Right ventricle myocardium inferior (tissue), 1 donor: ENCODE results near the gene GARS1. TPM values are rescaled to one million over a fixed set of nuclear protein-coding genes. Genes with fewer than 3 reads are reported as not detected.
A peak's percentile ranks its signal among the peaks of the same experiment; 100 is the strongest.

ENCODE experiments used
- ATAC-seq: fragments of 200-7000 bp; cut with Tn5 transposase; one replicate; pipeline ENCODE4 v1.9.1; 2020; ENCODE audit warnings: mild to moderate bottlenecking, moderate library complexity
- DNase-seq: peaks from one replicate; pipeline ENCODE4 v3.0.0; 2021; ENCODE audit errors: missing footprints
- intact Hi-C: fragments of 100-400 bp; cut with DNase I; formaldehyde crosslinking; loops from one replicate; pipeline ENCODE4 v1.11.0; 2022
- total RNA-seq: library from RNA; stranded (reverse); fragmentation: NEBNext Ultra II Directional; extraction: Animal tissue kit (Norgen Biotek cat#: 25700); gene quantifications from one replicate; pipeline ENCODE4 v1.2.1, GENCODE V29; 2021
- donor health status: DM: no; HTN: yes; CAD: no; lungs with severe emphysema.

Gene GARS1
- total RNA-seq, 1 donor from 2014 or later: 32.3 TPM

DNA sequence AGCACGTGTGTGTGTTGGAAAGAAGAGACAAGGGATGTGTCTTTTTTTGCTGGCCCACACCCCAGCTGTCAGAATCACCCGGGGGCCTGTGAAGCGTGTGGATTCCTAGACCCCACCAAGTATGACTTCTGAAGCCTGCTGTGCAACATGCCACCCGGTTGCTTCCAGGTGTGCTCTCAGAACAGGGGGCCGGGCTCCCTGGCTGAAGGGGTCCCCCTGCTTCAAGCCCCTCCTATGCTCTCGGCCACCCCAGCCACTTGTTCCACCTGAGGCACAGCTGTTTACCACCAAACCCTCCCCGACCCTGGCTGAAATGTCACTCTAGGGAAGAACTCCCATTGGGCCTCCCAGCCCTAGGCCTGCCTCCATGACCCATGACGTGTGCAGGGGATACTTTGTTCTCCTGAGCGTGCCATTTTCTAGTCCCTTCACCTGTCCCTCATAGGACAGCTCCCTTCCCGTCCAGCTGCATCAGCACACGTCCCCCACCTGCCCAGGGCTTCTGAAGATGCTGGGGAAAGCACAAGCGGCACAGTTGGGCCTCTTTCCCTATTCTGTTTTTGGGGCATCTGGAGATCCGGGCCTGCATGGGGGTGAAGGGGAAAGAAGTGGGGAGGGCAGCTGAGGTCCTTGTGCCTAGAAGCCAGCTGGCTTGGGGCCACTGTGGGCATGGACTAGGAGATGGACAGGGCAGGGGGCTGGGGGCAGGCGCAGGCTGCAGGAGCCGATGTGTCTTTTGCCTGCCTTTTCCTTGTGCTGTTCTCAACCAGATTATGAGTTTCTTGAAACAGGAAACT lies 54.3 kb downstream of the GARS1 start:
- intact Hi-C loops: no loop called here
- no peak for ATAC-seq
- DNase-seq: no peak

DNA sequence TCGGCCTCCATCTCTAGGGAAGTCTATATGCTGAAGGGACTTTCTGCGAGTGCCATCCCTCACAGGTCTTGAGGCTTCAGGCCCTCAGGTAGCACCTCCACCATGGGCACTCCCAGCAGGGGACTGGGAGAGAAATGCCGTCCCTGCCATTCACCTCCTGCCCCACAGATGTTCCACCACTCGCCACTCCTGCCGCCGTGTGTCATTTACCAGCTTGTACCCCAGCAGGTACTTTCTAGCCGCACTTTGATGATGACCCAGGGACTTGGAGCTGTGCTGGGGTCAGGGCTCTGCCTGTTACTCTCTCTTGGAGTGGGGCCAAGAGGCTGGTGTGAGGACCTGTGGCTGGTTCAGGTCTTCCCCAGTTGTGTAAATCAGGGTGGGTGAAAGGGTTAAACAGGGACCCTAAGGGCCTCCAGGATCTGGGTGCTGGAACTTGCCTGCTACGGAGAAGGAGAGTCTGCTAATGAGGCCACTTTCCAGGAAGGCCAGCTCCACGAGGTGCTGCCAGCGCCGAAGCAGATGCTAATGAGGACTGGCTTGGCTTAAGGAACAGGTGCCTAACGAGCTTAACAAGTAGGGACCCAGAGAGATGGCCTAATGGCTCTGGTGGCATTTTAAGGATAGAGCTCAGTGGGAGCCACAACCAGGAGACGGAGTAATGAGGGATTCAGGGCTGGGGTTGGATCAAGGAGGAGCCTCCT lies 55.2 kb downstream of the GARS1 start:
- DNase-seq: no peak
- intact Hi-C loops: no loop called here
- no peak for ATAC-seq

DNA sequence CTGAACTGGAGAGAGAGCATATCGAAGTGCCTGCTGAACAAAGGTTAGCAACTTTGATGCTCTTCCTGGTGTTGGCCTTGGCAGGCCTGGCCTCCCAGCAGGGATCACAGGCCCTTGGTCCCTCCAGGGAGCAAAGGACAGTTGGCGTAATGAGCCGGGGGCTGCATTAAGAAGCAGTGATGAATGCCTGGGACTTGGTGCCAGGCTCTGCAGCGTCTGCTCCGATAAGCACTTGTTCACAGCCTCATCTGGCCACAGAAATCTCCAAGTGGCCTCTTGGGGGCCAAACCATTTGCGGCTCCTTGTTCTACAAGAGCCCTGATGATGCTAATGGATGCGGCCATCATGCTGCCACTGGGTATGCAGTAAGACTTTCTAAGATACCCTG lies 55.7 kb downstream of the GARS1 start:
- ATAC-seq (no peak), DNase-seq (no peak)
- intact Hi-C loops: no loop called here

DNA sequence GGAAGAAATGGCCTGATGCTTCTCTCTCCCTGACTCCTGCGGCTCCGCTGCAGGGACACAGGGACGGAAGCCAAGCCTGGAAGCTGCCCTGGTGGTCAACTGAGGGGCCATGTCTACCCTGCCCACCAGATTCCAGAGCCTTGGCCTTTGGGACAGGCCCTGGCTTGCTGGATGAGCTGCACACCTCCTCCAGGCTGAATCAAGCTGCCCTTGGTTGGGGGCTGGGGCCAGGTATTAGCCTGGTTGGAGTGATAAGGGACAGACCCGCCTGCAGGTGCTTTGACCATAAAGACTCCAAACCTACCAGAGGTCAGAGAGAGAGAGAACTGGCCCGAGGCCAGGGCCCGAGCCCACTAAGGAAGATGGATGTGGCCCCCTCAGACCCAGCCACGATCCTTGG lies 57.5 kb downstream of the GARS1 start:
- DNase-seq (no peak), ATAC-seq (no peak)
- intact Hi-C loops: no loop called here

DNA sequence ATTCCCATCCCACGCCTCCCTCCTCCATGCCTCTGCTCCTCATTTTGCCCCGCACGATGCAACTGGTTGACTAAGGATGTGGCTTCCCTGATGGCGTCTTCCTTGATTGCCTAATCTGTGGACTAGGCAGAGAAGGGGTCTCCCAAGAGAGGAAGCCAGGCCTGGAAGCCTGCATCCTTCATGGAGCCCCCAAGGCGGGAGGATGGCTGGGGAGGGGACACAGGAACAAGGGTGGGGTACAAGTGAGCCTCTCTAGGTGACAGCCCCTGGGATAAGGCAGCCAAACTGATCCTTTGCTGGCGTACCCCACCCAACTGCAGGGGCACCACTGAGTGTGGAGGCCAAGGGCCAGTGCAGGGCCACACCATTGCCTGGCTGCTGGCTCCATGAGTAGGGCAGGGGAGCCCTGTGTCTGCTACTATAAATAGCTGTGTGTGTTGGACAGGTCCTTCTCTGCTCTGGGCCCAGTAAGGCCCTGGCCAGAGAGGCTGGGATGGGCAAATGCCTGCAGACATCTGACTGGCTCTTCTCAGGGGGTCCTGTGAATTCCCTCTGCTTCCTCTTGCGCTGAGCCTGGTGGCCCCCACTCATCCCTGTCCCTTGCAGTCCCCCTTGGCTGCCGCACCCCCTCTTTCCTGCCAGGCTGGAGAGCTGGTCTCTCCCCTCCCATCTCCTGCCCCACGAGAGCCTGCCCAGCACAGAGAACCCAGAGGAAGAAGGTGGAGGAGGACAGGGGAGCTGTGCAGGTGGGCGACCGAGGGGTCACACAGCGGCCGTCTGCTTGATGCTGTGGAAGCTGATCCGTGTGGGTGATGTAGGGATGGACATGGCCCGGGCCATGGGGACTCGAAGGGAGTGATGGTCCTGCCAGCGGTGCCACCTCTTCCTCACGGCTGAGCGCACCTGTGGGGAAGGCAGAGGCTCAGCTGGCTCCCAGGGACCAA lies 58.3 kb downstream of the GARS1 start:
- ATAC-seq: peak; percentile 61
- no peak for DNase-seq
- intact Hi-C loops: no loop called here

DNA sequence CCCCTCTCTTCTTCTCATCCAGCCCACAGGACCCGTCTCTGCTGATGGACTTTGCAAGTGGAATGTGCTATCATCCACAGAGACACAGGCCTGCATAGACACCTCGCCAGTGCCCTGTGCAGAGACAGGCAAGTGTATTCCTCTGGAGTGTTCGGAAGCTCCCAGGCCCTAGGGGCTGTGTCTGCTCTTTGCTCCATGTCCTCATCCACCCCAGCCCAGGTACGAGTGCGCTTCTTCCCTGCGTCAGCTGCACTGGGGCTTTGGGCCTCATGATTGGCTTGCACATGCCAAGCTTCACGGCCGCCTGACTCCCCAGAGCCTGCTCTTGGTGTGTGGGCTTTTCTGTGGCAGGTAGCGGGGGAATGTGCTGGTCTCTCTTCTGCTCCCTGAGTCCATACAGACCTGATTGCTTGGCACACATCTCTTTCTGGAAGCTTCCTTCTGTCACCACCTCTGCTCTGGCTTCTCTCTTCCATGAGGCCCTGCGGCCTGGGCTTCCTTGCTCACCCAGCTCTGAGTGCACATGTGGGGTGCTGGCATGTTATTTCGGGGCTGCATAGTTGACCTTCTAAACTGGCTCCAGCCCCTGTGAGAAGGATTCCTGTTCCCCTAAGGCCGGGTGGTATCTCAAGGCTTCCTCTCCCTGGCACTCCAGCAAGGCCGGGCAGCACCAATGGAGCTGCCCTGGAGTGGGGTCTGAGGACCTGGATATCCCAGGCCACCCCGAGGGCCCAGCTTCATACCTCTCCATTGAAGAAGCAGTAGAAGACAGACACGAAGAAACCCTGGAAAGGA lies 59.8 kb downstream of the GARS1 start:
- no peak for DNase-seq
- intact Hi-C loops: no loop called here
- no peak for ATAC-seq

DNA sequence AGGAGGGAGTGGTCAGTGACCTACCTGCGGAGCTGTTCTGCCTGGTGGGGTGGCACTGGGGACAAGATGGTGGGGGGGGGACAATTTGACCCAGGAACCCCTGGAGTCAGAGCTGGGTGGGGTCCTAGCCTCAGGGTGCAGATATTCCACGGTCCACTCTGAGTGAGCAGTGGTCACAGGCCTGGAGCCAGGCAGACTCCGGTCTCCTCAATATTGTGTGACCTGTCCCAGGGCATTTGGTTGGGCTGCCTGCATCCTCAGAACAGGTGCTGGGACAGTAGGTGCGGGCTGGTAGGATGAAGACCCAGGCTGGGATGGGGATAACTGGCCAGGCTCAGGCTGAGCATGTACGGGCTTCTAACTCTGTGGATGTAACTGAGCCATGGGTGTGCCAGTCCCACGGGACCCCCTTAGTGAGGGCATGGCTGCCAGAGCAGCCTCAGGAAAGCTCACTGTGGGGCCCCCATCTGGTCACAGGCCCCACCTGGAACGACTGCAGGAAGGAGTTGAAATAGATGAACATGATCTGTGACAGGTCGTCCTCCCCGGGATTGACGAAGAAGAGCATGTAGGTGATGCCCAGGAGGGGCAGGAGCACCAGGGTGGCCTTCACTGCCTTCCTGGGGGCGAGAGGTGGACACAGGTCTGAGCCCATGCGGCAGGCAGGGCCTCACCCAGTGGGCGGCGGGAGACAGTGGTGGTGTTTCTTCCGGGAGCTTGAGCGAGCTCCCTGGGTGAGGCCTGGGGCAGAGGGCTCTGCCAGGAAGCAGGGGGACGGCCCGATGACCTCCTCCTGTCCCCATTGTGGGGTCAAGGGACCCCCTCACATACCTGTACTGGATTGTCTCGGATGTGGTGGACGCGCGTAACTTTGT lies 60.7 kb downstream of the GARS1 start:
- DNase-seq (no peak), ATAC-seq (no peak)
- intact Hi-C loops: no loop called here

DNA sequence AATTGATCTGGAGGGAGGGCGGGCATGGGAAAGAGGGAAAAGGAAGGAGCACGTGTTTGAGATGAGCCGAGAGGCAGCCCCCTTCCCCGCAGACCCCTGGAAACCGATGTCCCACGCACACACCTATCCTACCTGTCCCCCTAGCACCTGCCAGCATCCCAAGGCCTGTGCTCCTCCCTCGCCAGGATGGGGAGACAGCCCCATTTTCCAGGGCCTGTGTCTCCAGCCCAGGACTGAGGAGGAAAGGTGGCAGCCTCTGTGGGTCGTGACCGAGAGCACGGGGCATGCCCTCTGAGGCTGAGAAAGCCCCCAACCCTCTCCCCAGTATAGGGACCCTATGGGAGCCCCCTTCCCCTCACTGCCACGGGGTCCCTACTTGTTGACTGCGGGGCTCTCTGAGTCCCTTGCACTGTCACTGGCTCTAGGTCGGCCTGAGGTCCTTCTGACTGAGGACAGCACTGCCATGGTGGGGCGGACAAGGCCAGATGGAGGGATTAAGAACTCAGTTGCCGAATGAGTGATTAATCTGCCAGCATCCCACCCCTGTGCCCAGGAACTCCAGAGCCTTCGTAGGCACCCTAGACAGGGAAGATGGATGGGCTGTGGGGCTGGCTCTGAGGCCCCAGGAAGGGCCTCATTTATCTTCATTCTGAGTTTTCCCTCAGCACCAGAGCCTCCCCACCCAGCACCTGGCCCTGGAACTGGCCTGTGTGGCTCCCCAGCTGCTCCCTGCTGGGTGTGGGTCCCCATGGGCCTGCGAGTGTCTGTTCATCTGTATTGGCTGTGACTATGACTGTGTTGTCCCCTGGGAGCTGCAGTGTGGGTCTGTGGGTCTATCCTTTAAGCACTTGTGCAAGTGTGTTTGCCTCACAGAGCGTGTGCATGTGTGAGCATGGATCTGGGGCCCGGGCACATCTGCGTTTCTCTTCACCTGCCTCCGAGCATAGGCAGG lies 61.6 kb downstream of the GARS1 start:
- intact Hi-C loops: no loop called here
- ATAC-seq (no peak), DNase-seq (no peak)

DNA sequence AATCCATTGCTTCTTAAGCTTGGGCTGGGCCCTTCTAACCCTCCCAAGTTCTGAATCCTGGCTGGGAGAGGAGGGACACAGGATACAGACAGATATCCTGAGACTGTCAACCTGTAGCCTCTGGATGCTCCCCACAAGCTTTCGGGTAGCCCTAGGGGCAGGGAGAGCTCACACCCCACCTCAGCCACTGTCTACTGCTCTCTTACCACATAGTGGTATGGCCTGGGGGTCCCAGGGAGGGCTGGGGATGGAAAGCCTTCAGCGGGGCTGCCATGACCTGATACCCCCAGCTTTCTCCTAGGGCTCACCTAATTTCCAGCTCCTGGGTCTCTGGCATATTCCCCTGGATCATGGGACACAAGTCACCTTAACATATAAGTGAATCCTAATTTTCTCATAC lies 62.5 kb downstream of the GARS1 start:
- intact Hi-C loops: no loop called here
- ATAC-seq: no peak
- no peak for DNase-seq

DNA sequence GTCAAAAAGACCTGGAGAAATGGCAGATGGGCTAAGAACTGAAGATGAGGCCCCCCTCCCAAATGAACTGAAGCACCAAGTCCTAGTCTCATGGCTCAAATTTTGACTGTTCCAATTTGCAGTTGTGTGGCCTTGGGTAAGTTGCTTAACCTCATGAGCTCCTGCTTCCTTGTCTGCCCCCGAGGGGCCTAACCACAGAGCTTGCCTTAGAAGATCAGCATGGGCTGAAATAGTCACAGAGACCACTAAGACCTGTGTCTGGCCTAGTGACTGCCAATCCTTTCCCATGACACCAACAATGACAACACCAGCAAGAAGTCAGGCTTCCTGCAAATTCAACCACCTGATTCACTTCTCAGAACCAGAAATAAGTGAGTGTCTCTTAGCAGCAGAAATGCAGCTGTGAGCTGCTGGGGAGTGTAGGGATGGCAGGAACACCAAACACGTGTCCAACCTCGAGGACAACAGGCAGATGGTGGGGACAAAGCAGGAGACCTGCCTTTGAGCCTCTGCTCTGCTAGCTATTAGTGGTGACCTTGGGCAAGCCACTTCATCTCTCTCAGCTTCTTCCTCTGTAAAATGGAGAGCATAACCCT lies 63.9 kb downstream of the GARS1 start:
- intact Hi-C loops: no loop called here
- DNase-seq: peak; percentile 4

DNA sequence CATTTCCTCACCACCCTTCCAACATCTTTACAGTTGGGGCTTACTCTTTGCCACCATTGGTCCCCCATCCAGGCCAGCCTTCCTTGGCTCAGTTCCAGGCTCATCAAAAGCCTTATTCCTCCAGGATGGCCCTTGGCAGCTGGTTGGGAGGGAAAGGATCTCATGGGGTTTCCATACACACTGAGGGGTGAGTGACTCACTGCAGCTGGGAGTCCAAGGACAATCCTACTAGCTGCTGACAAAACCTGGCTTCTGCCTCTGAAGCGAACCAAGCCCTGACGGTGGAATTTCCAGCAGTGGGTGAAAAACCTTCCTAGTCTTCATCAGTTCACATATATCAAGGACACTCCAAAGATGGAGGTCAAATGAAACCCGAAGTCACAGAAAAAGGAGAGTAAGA lies 64.6 kb downstream of the GARS1 start:
- intact Hi-C loops: no loop called here
- DNase-seq (no peak), ATAC-seq (no peak)

More for the DNA sequence above, 63.9 kb downstream of the GARS1 start:
- no peak for ATAC-seq

DNA sequence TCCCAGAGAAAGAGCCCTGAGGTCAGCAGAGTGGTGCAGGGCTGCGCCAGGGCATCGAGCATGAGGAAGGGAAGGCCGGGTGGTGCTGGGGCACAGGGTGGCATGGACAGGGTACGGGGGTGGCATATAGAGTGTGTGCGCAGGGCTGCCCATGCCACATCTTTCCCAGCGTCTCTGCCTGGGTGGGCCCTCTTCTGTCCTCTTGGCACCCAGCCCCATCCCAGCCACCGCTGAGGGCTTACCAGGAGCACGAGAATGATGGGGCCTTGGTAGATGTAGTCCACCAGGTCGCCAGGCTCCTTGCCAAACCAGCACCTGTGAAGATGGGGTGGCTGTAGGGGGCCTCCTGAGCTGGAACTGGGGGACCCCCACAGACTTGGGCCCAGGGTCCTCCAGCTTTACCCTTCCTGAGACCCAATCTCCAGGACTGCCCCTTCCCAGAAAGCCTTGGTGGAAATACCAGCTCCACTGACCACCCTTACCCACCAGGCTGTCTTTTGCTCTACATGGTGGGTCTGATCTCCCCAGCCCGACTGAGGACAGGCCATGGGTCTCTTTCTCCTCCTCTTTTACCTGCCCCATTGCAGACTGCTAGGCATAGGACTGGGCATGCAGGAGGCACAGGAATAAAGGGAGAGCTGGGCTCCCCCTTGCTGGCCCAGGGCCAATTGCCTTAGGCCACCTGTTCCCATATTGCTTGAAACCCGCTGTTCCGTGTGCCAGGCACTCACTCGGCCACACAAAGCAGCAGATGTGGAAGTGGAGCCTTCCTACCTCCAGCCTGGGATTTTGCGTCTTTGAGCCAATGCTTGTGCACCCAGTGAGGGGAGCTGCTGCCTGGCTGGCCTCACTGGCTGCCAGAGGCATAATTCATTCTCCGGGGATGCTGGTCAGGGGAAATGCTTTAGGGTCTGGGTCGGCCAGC lies 65.9 kb downstream of the GARS1 start:
- ATAC-seq: no peak

DNA sequence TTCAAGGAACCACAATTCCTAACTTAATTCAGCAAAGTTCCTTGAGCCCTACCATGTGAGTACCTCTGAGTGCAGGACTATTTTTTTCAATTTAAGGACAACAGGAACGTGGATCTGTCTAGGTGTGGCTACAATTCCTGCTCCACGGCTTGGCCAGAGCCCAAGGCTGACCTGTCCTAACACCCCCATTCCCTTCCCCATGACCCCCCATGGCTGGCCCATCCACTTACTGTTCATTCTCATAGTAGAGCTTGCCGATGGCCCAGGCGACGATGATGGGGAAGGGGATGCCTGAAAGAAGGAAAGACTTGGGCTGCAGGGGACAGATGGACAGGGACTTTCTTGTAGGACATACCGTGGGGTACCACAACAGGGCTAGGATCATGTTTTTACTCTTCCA lies 67.2 kb downstream of the GARS1 start:
- peak; percentile 58 for DNase-seq
- no peak for ATAC-seq
- intact Hi-C loops: no loop called here

More for the DNA sequence above, 65.9 kb downstream of the GARS1 start:
- peak; percentile 65 for DNase-seq
- intact Hi-C loops: no loop called here

DNA sequence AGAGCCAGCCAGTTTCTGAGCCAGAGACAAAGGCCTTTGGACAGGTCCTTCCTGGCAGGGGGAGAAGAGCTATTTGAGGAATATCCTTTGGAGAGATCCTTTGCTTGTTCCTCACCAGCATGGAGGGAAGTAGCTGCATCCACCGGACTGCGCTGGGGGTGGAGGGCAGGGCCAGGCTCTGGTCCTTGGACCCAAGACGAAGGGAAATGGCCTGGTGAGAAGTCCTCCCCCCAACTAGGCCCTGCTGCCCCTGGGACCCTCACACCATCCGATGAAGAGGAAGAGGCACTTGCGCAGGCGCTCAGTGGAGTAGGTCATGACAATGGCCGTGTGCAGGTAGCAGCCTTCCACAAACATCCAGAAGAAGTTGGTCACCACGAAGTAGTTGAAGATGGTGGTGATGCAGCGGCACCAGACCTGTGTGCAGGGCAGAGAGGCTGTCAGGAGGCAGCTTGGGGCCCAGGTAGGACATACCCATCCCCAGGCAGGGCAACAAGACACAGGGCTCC lies 67.8 kb downstream of the GARS1 start:
- intact Hi-C loops: no loop called here
- ATAC-seq (no peak), DNase-seq (peak; percentile 50)

DNA sequence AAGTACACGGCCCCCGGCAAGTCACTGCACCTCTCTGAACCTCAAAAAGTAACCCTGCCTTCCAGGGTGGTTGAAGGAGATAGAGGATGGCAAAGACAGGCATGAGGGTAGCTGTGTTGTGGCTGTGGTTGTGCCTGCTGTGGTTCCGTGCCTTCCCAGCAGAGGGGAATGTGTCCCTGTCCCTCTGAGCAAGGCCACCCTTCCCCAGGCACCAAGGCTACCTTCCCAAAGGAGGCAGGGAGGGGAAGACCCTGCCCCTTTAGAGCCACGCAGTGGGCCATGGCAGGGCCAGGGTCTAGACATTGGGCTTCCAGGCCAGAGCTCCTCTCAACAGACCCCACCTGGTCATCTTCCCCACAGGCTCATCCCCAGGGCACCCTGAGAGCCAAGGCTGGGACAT lies 68.7 kb downstream of the GARS1 start:
- ATAC-seq: no peak
- peak; percentile 26 for DNase-seq
- intact Hi-C loops: no loop called here
